ENCODE results near the gene GRID2IP. TPM values are rescaled to one million over a fixed set of nuclear protein-coding genes. Genes with fewer than 3 reads are reported as not detected.

The GRID2IP gene
- total RNA-seq, 2 donors from 2014 or later = 0.37 to 0.45 TPM

GRCh38 chr7:6554848-6555247 lies 3.6 kb upstream of the GRID2IP start:
- intact Hi-C loops (cut with DNase I) = no loop called here
- Histone ChIP-seq H3K4me1 (no peaks in the 10 kb centered on the region), H3K27ac (no peak overlapping the region), H3K9me3 (no peaks in the 10 kb centered on the region), H3K4me3 (no peak overlapping the region), H3K27me3 (no peaks in the 10 kb centered on the region), H3K36me3 (no peaks in the 10 kb centered on the region), H3K9ac (ENCODE audit: low read depth in 2 of 2, low read length in 2 of 2) (no peak overlapping the region)
- TF ChIP-seq, protein P1, sequence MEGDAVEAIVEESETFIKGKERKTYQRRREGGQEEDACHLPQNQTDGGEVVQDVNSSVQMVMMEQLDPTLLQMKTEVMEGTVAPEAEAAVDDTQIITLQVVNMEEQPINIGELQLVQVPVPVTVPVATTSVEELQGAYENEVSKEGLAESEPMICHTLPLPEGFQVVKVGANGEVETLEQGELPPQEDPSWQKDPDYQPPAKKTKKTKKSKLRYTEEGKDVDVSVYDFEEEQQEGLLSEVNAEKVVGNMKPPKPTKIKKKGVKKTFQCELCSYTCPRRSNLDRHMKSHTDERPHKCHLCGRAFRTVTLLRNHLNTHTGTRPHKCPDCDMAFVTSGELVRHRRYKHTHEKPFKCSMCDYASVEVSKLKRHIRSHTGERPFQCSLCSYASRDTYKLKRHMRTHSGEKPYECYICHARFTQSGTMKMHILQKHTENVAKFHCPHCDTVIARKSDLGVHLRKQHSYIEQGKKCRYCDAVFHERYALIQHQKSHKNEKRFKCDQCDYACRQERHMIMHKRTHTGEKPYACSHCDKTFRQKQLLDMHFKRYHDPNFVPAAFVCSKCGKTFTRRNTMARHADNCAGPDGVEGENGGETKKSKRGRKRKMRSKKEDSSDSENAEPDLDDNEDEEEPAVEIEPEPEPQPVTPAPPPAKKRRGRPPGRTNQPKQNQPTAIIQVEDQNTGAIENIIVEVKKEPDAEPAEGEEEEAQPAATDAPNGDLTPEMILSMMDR (IDR thresholded peaks at IDR 0.05) = no peak
- DNase-seq = no peak

GRCh38 chr7:6553448-6554044 lies 2.3 kb upstream of the GRID2IP start:
- TF ChIP-seq, protein P1 (IDR thresholded peaks at IDR 0.05) = no peak
- intact Hi-C loops (cut with DNase I) = no loop called here
- Histone ChIP-seq H3K9ac (ENCODE audit: low read depth in 2 of 2, low read length in 2 of 2) (no peak overlapping the region), H3K4me3 (no peak overlapping the region), H3K27me3 (no peaks in the 10 kb centered on the region), H3K9me3 (no peaks in the 10 kb centered on the region), H3K36me3 (no peaks in the 10 kb centered on the region), H3K27ac (no peak overlapping the region), H3K4me1 (no peaks in the 10 kb centered on the region)
- DNase-seq = no peak

- H3K4me3 ChIP-seq = no peak overlapping the region
- no peak overlapping the region for H3K27ac ChIP-seq
- no peaks in the 10 kb centered on the region for H3K4me1 ChIP-seq
- H3K9ac ChIP-seq (ENCODE audit: low read depth in 2 of 2, low read length in 2 of 2) = no peak overlapping the region
- TF ChIP-seq, protein P1 (IDR thresholded peaks at IDR 0.05) = no peak
- H3K27me3 ChIP-seq = no peaks in the 10 kb centered on the region
- no peaks in the 10 kb centered on the region for H3K9me3 ChIP-seq
- no peaks in the 10 kb centered on the region for H3K36me3 ChIP-seq
- no peak for DNase-seq
- intact Hi-C loops (cut with DNase I) = no loop called here
Measured at GRCh38 chr7:6547400-6547799, 3.9 kb downstream of the GRID2IP start.

DNA sequence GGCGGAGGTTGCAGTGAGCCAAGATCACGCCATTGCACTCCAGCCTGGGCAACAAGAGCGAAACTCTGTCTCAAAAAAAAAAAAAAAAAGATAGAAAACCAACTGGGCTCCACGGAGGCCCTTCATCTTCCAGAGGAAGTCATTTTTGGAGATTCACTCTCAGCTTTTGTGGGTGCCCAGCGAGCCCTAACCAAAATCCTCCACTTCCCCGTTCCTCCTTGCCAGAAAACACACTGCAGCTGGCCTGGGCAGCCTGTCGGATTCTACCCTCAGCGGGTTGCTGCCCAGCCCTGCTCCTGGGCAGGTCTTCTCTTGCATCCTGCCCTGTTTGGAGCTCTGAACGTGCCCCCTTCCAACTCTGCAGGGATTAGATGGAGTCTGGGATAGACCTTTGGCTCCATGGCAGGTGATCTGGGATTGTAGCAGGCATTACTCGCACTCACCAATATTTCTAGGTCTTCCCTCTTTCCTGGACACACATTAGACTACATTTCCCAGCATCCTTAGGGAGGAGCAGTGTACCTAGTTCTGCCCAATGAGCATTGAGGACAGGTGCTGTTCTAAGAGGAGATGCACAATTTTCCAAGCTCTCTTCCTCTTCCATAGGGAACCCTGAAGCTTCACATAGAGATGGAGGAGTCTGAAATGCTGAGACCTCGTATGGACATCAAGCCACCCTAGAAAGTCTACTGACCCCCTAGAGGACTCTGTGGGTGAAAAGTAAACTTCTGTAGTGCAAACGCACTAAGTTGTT lies 4.6 kb downstream of the GRID2IP start:
- Histone ChIP-seq H3K9ac (ENCODE audit: low read depth in 2 of 2, low read length in 2 of 2) (no peak overlapping the region), H3K36me3 (no peaks in the 10 kb centered on the region), H3K4me3 (no peak overlapping the region), H3K4me1 (no peaks in the 10 kb centered on the region), H3K9me3 (no peaks in the 10 kb centered on the region), H3K27ac (no peak overlapping the region), H3K27me3 (no peaks in the 10 kb centered on the region)
- TF ChIP-seq, protein P1 (IDR thresholded peaks at IDR 0.05) = no peak
- DNase-seq = no peak
- intact Hi-C loops (cut with DNase I) = no loop called here

GRCh38 chr7:6545398-6546126 lies 5.7 kb downstream of the GRID2IP start:
- no peak for DNase-seq
- TF ChIP-seq, protein P1 (IDR thresholded peaks at IDR 0.05) = no peak
- Histone ChIP-seq H3K9ac (ENCODE audit: low read depth in 2 of 2, low read length in 2 of 2) (no peak overlapping the region), H3K27ac (no peak overlapping the region), H3K4me3 (no peak overlapping the region), H3K27me3 (no peaks in the 10 kb centered on the region), H3K9me3 (no peaks in the 10 kb centered on the region), H3K4me1 (no peaks in the 10 kb centered on the region), H3K36me3 (no peaks in the 10 kb centered on the region)
- intact Hi-C loops (cut with DNase I) = no loop called here
